Esophagus muscularis mucosa (tissue), 3 donors: ENCODE data around the gene MGAT4B.

Source experiments
- POLR2A ChIP-seq: fragments of 450-650 bp; IDR thresholded peaks from one replicate; pipeline ENCODE4 v1.6.1; 2017; ENCODE audit warnings: antibody characterized with exemption, moderate library complexity, mild to moderate bottlenecking, low read depth
- TF ChIP-seq, protein P1 (sequence below), 3 experiments: fragments of 200-600 bp in 2 of 3; fragments of 450-650 bp in 1 of 3; sonication (generic) in 2 of 3; IDR thresholded peaks; one replicate each; pipeline ENCODE4 v1.5.1; 2017 to 2019; ENCODE audit warnings: antibody characterized with exemption in 3 of 3, mild to moderate bottlenecking in 2 of 3, moderate library complexity in 1 of 3

DNA sequence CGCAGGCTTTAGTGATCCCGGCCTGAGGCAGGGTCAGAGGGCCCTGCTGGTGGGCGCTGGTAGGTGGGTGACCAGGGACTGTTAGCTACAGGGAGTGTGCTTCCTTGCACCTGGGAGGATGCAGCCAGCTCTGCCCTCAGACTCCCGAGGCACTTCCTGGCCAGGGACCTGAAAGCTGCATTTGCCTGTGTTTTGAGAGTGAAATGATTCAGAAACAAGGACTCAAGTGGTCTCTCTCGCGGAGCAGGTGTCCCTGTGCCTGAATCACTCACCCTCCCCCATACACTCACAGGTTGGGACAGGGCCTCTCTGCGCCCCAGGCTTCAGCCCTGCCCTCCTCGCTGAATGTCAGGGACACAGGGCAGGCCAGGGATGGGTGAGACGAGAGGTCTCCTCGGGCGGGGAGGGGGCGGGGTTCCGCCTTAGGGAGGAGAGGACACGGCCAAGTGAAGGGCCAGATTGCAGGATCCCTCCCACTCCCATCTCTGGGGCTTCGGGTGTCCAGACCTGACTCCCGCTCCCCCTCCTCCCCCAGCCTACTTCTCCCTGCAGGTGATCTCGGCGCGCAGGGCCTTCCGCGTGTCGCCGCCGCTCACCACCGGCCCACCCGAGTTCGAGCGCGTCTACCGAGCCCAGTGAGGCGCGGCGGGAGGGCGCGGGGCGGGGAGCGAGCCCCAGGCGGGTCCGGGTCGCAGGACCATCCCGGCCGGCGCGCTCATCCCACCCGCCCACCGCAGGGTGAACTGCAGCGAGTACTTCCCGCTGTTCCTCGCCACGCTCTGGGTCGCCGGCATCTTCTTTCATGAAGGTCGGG is 11.4 kb downstream of the MGAT4B start:
- TF ChIP-seq, protein P1, sequence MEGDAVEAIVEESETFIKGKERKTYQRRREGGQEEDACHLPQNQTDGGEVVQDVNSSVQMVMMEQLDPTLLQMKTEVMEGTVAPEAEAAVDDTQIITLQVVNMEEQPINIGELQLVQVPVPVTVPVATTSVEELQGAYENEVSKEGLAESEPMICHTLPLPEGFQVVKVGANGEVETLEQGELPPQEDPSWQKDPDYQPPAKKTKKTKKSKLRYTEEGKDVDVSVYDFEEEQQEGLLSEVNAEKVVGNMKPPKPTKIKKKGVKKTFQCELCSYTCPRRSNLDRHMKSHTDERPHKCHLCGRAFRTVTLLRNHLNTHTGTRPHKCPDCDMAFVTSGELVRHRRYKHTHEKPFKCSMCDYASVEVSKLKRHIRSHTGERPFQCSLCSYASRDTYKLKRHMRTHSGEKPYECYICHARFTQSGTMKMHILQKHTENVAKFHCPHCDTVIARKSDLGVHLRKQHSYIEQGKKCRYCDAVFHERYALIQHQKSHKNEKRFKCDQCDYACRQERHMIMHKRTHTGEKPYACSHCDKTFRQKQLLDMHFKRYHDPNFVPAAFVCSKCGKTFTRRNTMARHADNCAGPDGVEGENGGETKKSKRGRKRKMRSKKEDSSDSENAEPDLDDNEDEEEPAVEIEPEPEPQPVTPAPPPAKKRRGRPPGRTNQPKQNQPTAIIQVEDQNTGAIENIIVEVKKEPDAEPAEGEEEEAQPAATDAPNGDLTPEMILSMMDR (IDR thresholded peaks at IDR 0.05): no peak
- TF ChIP-seq POLR2A: no peak
